WTC11 (cell line): ENCODE data around the gene SPP1. TPM values are rescaled to one million over a fixed set of nuclear protein-coding genes. Genes with fewer than 3 reads are reported as not detected.

Experiments used
- ATAC-seq: fragments of 200-7000 bp; cut with Tn5 transposase; 2 replicates; pipeline ENCODE4 v1.10.0; 2021; ENCODE audit warnings: mild to moderate bottlenecking, moderate library complexity
- CTCF ChIA-PET: fragments of 300-600 bp; sonication (Branson Sonifier 250); formaldehyde crosslinking; loops from one replicate; lab custom pipeline; 2021; ENCODE audit warnings: antibody characterized with exemption; lab: Charles Lee
- POLR2A ChIA-PET: fragments of 350-600 bp; sonication (Branson Sonifier 250); formaldehyde crosslinking; loops from one replicate; lab custom pipeline; 2021; ENCODE audit warnings: antibody characterized with exemption; lab: Charles Lee
- DNase-seq: peaks from one replicate; pipeline ENCODE4 v3.0.0; 2021; ENCODE audit warnings: low spot score
- H3K27ac Mint-ChIP-seq: 2 replicates; pipeline ENCODE4 v1.8.0; 2021; ENCODE audit warnings: mixed read lengths
- H3K27me3 Mint-ChIP-seq: 2 replicates; pipeline ENCODE4 v1.8.0; 2021; ENCODE audit warnings: low read depth, mild to moderate bottlenecking, moderate library complexity, mixed read lengths
- H3K36me3 Mint-ChIP-seq: 2 replicates; pipeline ENCODE4 v1.8.0; 2021; ENCODE audit warnings: mixed read lengths
- H3K4me1 Mint-ChIP-seq: 2 replicates; pipeline ENCODE4 v1.8.0; 2022; ENCODE audit warnings: mixed read lengths
- H3K4me3 Mint-ChIP-seq: 2 replicates; pipeline ENCODE4 v1.8.0; 2021; ENCODE audit warnings: mild to moderate bottlenecking, moderate library complexity, mixed read lengths
- H3K9me3 Mint-ChIP-seq: 2 replicates; pipeline ENCODE4 v1.8.0; 2021; ENCODE audit warnings: mixed read lengths
- AR ChIP-seq: fragments of 250-450 bp; sonication (Bioruptor Pico); IDR thresholded peaks from 2 replicates; pipeline ENCODE4 v1.9.0; 2021; ENCODE audit warnings: mild to moderate bottlenecking
- ATF3 ChIP-seq: sonication (generic); formaldehyde crosslinking; conservative IDR thresholded peaks from 2 replicates; pipeline ENCODE4 v1.8.1; 2022; ENCODE audit warnings: mild to moderate bottlenecking, missing genetic modification reagents
- E2F4 ChIP-seq: sonication (generic); formaldehyde crosslinking; IDR thresholded peaks from 2 replicates; pipeline ENCODE4 v1.8.1; 2022; ENCODE audit warnings: low read depth, mild to moderate bottlenecking, moderate library complexity, missing genetic modification reagents, borderline replicate concordance
- ELF4 ChIP-seq: sonication (generic); formaldehyde crosslinking; IDR thresholded peaks from 2 replicates; pipeline ENCODE4 v1.8.1; 2022; ENCODE audit warnings: low read depth, mild to moderate bottlenecking, moderate library complexity, missing genetic modification reagents
- ETV6 ChIP-seq: sonication (generic); formaldehyde crosslinking; IDR thresholded peaks from 2 replicates; pipeline ENCODE4 v1.8.1; 2022; ENCODE audit warnings: mild to moderate bottlenecking, missing genetic modification reagents
- FOXK1 ChIP-seq: sonication (generic); formaldehyde crosslinking; IDR thresholded peaks from 2 replicates; pipeline ENCODE4 v1.8.0; 2022; ENCODE audit warnings: mild to moderate bottlenecking, moderate library complexity, missing genetic modification reagents
- FOXP1 ChIP-seq: sonication (generic); formaldehyde crosslinking; IDR thresholded peaks from 2 replicates; pipeline ENCODE4 v1.8.0; 2022; ENCODE audit warnings: missing genetic modification reagents, mild to moderate bottlenecking, moderate library complexity, borderline replicate concordance
- NFATC4 ChIP-seq: fragments of 250-450 bp; sonication (Bioruptor Pico); IDR thresholded peaks from 2 replicates; pipeline ENCODE4 v1.9.0; 2021; ENCODE audit warnings: mild to moderate bottlenecking
- PRRX2 ChIP-seq: fragments of 250-450 bp; sonication (Bioruptor Pico); IDR thresholded peaks from 2 replicates; pipeline ENCODE4 v1.8.0; 2021; ENCODE audit warnings: mild to moderate bottlenecking
- SMAD3 ChIP-seq: sonication (generic); formaldehyde crosslinking; IDR thresholded peaks from 2 replicates; pipeline ENCODE4 v1.8.0; 2022; ENCODE audit warnings: missing genetic modification reagents, mild to moderate bottlenecking, borderline replicate concordance
- TEAD4 ChIP-seq: sonication (generic); formaldehyde crosslinking; IDR thresholded peaks from 2 replicates; pipeline ENCODE4 v1.8.0; 2022; ENCODE audit warnings: mild to moderate bottlenecking, missing genetic modification reagents
- ZBTB43 ChIP-seq: sonication (generic); formaldehyde crosslinking; IDR thresholded peaks from 2 replicates; pipeline ENCODE4 v1.8.1; 2023; ENCODE audit warnings: mild to moderate bottlenecking, missing genetic modification reagents
- ZMAT4 ChIP-seq: fragments of 250-450 bp; sonication (Bioruptor Pico); IDR thresholded peaks from 2 replicates; pipeline ENCODE4 v1.9.0; 2021; ENCODE audit warnings: mild to moderate bottlenecking
- ZNF121 ChIP-seq: sonication (generic); formaldehyde crosslinking; IDR thresholded peaks from 2 replicates; pipeline ENCODE4 v1.8.0; 2023; ENCODE audit warnings: missing genetic modification reagents
- ZNF138 ChIP-seq: sonication (generic); formaldehyde crosslinking; conservative IDR thresholded peaks from 2 replicates; pipeline ENCODE4 v1.8.1; 2022; ENCODE audit warnings: mild to moderate bottlenecking, moderate library complexity, missing genetic modification reagents
- ZNF425 ChIP-seq: fragments of 250-450 bp; sonication (Bioruptor Pico); conservative IDR thresholded peaks from 2 replicates; pipeline ENCODE4 v1.9.0; 2021; ENCODE audit warnings: mild to moderate bottlenecking
- ZNF671 ChIP-seq: fragments of 250-450 bp; sonication (Bioruptor Pico); IDR thresholded peaks from 2 replicates; pipeline ENCODE4 v1.8.0; 2021; ENCODE audit warnings: mild to moderate bottlenecking
- total RNA-seq: library from RNA; stranded (reverse); gene quantifications from 3 replicates; pipeline ENCODE4 v1.2.3, GENCODE V29; 2021

Gene SPP1
- total RNA-seq, 1 experiment from 2014 or later, result 56.6 TPM

GRCh38 chr4:87933337-87933736 lies 42.2 kb upstream of the SPP1 start (continued):
- TF ChIP-seq SMAD3 (CRISPR knock-in tag) (no peak), ELF4 (CRISPR knock-in tag) (no peak), ATF3 (CRISPR knock-in tag) (no peak), E2F4 (CRISPR knock-in tag) (no peak), PRRX2 (CRISPR knock-in tag) (peak; percentile 88), ZBTB43 (CRISPR knock-in tag) (no peak), FOXK1 (CRISPR knock-in tag) (no peak)

- CTCF ChIA-PET, result interaction anchor here (1.0 to 2.9 kb wide), 4 partner anchors 39 to 86 kb away, joined by 3 to 13 read pairs (median 6); no protein-coding TSS in a partner anchor
- Mint-ChIP-seq H3K4me1 (peaks cover 24% of the 10 kb centered on the region), H3K36me3 (peaks cover 34% of the 10 kb centered on the region), H3K4me3 (peak overlapping the region; percentile 26; the same call in 1 of the 2 replicates), H3K9me3 (peaks cover 5% of the 10 kb centered on the region)
- no peak for DNase-seq
- POLR2A ChIA-PET, result interaction anchor here (0.6 to 1.0 kb wide), 4 partner anchors 12 to 185 kb away, joined by 3 to 4 read pairs (median 3); no protein-coding TSS in a partner anchor
- TF ChIP-seq ZNF425 (CRISPR knock-in tag) (peak; percentile 79), ZMAT4 (CRISPR knock-in tag) (peak; percentile 84), ZNF121 (CRISPR knock-in tag) (no peak), ETV6 (CRISPR knock-in tag) (no peak), ZNF671 (peak; percentile 7; the same call in 1 of the 2 replicates), NFATC4 (CRISPR knock-in tag) (peak; percentile 22; the same call in 1 of the 2 replicates), ZNF138 (CRISPR knock-in tag) (no peak), TEAD4 (CRISPR knock-in tag) (no peak), FOXP1 (CRISPR knock-in tag) (no peak), AR (CRISPR knock-in tag) (peak; percentile 92; the same call in 1 of the 2 replicates)
- TF ChIP-seq, all 79 proteins: peak for 5
- Mint-ChIP-seq H3K27me3 (peaks cover 3% of the 10 kb centered on the region), H3K27ac (peak overlapping the region; percentile 86)
- peak; percentile 3 for ATAC-seq
Measured at GRCh38 chr4:87934157-87934704, 41.3 kb upstream of the SPP1 start.
